HG02759 (cell line): ENCODE results near the gene CRYBB1.

Experiments used
- ATAC-seq: cut with Tn5 transposase; IDR thresholded peaks from one replicate; pipeline ENCODE4 v1.9.1; 2021; ENCODE audit warnings: mild to moderate bottlenecking, moderate library complexity; ENCODE audit not compliant: unreplicated experiment

The CRYBB1 gene

GRCh38 chr22:26610072-26610958 is 7.5 kb downstream of the CRYBB1 start:
- peak; percentile 89 for ATAC-seq

DNA sequence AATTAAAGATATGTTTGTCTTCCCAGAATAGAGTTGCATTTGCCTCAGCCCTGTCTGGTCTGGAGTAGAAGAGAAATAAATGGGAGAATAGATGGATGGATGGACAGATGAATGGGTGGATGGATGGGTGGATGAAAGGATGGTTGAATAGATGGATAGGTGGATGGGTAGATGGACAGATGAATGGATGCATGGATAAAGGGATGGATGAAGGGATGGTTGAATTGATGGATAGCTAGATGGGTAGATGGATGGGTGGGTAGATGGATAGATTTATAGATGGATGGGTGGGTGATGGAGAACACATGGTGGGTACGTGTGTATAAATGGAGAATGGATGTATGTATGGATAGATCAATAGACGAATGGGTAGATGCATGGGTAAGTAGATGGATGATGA is 8.5 kb downstream of the CRYBB1 start:
- no peak for ATAC-seq

DNA sequence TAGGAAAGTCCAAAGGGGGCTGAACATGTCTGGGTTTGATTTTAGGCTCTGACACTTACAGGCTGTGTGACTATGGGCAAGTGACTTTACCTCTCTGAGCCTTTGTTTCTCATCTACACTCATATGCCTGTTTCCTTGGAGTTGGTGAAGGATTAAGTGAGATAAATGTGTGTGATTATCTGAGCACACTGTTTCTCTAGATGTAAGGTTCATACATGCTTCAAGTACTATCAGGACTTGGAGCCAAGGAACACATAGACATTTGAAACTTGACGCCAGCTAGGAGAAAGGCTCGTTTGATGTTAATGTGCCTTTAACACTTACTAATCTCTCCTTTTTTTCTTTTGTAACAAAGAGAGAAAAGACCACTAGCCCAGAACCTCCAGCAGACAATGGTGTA is 9.7 kb downstream of the CRYBB1 start:
- ATAC-seq: no peak

GRCh38 chr22:26606611-26607010 is 11.2 kb downstream of the CRYBB1 start:
- ATAC-seq: no peak

GRCh38 chr22:26604368-26604767 is 13.5 kb downstream of the CRYBB1 start:
- ATAC-seq: no peak

GRCh38 chr22:26602127-26602526 is 15.7 kb downstream of the CRYBB1 start:
- ATAC-seq: no peak

DNA sequence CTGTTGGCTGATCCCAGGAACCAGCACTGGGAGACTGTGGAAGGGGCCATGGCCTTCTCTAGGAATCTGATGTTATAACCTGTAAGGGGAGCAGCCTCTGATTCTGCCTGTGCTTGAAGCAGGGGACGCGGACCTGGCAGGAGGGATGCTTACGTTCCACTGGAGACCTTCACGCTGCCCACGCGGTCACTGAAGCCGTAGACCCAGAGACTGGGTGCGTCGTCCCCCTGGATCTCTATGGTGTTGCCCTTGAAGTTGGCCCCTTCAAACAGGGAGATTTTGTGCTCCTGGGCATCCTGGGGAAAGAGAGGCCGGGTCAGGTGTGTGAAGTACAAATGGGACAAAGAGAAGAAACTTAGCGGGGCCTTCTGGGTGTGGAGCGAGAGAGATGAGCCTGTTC is 16.1 kb downstream of the CRYBB1 start:
- no peak for ATAC-seq

- no peak for ATAC-seq
Measured at GRCh38 chr22:26599505-26599904, 18.3 kb downstream of the CRYBB1 start.

GRCh38 chr22:26597480-26597879 is 20.3 kb downstream of the CRYBB1 start:
- no peak for ATAC-seq

- no peak for ATAC-seq
Measured at GRCh38 chr22:26597026-26597425, 20.8 kb downstream of the CRYBB1 start.

DNA sequence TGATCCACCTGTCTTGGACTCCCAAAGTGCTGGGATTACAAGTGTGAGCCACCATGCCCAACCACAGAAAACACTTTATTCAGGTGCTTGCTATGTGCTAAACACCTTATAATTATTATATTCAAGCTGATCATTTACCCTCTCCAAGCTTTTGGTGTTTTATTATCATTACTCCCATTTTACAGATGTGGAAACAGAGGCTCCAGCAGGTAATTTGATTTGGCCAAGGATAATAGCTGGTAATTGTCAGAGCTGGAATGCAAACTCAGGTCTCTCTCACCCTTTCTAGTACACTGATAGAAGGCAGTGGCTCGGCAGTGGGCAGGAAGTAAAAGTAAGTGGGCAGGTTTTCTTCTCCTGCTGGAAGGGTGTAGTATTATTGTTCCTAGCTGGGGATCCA is 24.1 kb downstream of the CRYBB1 start:
- no peak for ATAC-seq

GRCh38 chr22:26592421-26592891 is 25.4 kb downstream of the CRYBB1 start:
- no peak for ATAC-seq

- peak; percentile 81 for ATAC-seq
Measured at GRCh38 chr22:26589845-26590736, 27.7 kb downstream of the CRYBB1 start, which contains the start of gene TPST2. Gene TPST2 (minus strand): TSS chr22:26590132. CDS start chr22:26541630, 48,502 bp downstream.

- peak; percentile 33 for ATAC-seq
Measured at GRCh38 chr22:26589367-26589844, 28.4 kb downstream of the CRYBB1 start.

GRCh38 chr22:26588729-26589366 is 29.0 kb downstream of the CRYBB1 start:
- ATAC-seq: no peak

GRCh38 chr22:26587991-26588613 is 29.7 kb downstream of the CRYBB1 start:
- ATAC-seq: no peak

- no peak for ATAC-seq
Measured at GRCh38 chr22:26586556-26587325, 31.1 kb downstream of the CRYBB1 start.

GRCh38 chr22:26585104-26585790 is 32.6 kb downstream of the CRYBB1 start:
- no peak for ATAC-seq

- ATAC-seq: no peak
Measured at GRCh38 chr22:26584010-26584409, 33.8 kb downstream of the CRYBB1 start.
